HG03135 (cell line): ENCODE measurements around the gene GBGT1.

Source experiments
- ATAC-seq: cut with Tn5 transposase; IDR thresholded peaks from one replicate; pipeline ENCODE4 v1.9.1; 2021; ENCODE audit warnings: mild to moderate bottlenecking, moderate library complexity; ENCODE audit not compliant: unreplicated experiment

GBGT1 gene

DNA sequence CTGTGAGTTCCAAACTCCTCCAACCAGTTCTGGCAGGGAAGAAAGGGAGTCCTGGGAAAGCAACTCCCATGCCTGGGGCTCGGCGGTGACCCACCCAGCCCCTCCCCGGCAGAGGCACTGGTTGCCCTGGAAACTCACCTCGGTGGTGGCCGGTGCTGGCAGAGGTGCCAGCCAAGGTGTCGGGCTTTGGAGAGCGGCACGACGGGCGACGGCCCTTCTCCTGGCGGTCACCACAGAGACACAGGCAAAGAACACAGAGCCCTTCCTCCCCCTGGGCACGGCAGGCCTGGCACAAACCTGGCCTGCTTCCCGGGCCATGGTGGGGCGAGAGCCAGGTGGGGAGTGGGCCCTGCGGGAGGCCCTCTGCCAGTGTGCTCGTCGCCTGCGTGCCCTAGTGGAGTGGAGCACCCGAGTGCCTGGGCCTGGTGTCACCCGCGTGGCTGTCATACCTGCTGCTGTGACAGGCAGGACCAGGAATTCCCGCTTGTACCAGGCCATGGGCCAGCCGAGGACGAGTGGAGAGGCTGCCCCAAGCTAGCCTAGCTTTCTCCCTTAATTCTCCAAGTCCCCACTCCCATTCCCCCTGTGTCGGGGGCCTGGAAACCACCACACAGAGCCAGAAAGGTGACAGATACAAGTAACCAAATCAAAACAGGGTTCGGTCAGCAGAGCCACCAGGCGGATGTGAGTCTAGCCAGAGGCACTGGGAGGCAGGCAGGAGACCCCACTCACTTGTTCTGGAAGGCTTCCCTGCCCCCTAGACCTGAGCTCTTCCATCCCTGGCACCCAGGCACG lies 34.5 kb downstream of the GBGT1 start:
- no peak for ATAC-seq

DNA sequence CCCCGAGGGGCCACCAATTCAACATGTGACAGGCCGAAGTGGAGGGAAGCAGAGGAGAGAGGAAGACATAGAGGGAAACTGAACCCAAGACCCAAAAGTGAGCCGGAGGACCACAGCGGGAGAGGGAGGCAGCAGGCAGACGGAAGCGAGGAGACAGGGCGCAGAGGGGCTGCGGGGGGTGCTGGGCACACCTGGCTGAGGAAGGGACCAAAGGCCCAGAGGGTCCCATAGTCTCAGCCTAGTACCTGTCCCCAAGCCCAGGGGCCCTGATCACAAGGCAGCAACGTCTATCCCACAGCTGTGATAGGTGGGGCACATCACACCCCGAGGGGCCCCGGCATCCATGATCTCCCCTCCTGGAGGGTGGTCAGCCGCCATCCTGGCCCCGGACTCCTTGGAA lies 35.6 kb downstream of the GBGT1 start:
- ATAC-seq, result no peak

GRCh38 chr9:133127340-133127981 lies 36.3 kb downstream of the GBGT1 start:
- no peak for ATAC-seq

GRCh38 chr9:133126697-133127339 lies 36.9 kb downstream of the GBGT1 start:
- no peak for ATAC-seq

- ATAC-seq, result no peak
Observed at GRCh38 chr9:133125941-133126696, 37.6 kb downstream of the GBGT1 start.

DNA sequence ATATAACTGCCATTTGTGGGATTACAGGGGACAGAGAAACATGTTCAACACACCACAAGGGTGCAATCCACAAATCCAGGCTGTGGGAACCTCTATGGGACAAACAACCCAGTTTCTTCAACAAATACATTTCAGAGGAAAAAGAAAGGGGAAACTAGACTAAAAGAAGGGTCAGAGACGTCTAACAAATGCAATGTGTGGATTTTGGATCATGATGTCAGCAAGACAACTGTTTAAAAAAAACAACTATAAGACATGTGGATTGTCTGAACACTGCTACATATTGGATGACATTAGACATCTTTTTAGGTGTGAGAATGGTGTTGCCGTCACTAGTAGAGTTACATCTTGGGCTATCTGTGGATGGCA lies 38.8 kb downstream of the GBGT1 start:
- no peak for ATAC-seq

- ATAC-seq, result no peak
Observed at GRCh38 chr9:133124123-133124906, 39.4 kb downstream of the GBGT1 start.

DNA sequence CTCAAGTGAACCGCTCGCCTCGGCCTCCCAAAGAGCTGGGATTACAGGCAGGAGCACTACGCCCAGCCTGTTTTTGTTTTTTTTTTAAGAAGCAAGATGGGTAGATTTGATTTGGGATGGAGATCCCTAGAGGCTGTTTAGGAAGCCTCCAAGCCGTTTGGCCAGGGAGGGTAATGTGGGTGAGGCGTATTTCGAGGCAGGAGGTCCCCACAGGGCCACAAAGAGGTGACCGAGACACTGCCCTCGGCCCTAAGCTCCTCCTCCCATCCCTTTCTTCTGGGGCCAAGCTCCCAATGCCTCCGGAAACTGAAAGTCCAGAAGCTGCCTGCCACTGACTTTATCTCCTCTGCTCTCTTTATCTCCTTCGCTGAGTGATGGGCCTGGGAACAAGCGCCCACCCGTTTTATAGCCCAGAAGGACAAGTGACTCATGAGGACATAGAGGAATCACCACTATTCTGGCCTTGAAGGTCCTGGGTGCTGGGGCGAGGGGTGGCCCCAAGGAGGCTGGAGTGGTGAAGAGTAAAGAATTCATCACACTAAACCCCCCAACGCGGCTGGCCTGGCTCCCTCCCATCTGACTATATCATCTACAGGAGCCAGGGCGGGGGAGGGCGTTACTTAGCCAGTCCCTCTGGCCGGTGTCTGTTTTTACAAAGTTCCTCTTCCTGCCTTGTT lies 40.6 kb downstream of the GBGT1 start:
- ATAC-seq, result no peak

- no peak for ATAC-seq
Observed at GRCh38 chr9:133122605-133122934, 41.1 kb downstream of the GBGT1 start.

DNA sequence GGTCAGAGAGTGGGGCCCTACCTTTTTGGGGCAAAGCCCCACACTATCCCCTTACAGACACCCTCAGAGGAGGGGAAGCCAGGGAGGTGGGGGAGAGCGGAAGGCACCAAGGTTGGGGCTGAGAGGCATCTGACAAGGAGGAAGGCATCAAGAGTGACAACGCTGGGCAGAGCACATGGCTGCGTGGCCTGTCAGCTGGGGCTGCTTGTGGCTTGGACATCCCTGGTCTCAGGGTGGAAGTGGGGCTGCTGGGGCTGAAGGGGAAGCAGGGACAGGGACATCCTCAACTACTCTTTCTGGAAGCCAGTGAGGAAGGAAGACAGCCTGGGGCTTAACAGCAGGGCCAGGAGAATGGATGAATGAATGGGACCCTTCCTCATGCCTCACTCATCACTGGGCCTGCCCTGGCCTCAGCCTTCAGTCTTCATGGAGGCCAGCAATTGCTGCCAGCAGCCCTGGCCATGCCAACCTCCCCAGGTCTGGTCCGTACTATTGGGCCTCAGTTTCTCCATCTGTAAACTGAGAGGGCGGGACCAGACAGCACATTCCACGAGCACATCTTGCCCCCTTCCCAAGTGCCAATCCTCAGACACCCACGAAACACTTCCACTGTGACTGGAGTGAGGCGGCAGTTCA lies 41.7 kb downstream of the GBGT1 start:
- ATAC-seq, result no peak

DNA sequence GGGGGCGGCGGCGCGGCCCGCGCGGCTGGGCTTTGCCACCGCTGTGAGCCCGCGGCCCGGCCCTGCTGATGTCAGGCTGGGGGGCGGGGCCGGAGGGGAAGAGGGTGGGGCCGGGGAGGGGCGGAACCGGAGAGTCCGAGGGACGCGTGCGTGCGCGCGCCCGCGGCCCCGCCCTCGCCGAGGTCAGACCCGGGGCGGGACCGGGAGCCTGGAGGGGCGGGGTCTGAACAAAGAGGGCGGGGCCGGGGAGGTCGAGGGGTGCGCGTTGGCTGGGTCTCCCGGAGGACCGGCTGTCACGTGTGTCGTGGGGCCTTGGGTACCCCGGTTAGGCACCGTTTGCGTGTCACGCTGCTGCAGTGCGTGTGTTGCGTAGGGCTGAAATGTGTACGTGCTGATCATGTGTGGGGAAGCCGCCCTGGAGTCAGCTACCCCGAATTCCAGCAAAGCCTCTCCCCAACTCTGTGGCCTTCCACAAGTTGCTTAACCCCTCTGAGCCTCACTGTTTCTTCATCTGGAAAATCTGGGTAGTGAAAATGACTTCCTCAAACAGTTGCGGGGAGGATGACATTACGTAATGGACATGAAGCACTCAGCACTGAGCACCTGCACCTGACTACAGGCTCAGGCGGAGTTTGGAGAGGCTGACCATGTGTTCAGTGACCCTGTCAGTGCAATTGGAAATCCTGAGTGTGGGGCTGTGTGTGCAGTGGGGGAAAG lies 42.4 kb downstream of the GBGT1 start, which contains the start of gene RALGDS:
RALGDS (minus strand) TSS at position 43 of the 717 bp plus-strand sequence. CDS start 86 bp downstream, outside the sequence.
- peak; percentile 61 for ATAC-seq

- peak; percentile 31 for ATAC-seq
Observed at GRCh38 chr9:133120501-133121197, 43.1 kb downstream of the GBGT1 start.

DNA sequence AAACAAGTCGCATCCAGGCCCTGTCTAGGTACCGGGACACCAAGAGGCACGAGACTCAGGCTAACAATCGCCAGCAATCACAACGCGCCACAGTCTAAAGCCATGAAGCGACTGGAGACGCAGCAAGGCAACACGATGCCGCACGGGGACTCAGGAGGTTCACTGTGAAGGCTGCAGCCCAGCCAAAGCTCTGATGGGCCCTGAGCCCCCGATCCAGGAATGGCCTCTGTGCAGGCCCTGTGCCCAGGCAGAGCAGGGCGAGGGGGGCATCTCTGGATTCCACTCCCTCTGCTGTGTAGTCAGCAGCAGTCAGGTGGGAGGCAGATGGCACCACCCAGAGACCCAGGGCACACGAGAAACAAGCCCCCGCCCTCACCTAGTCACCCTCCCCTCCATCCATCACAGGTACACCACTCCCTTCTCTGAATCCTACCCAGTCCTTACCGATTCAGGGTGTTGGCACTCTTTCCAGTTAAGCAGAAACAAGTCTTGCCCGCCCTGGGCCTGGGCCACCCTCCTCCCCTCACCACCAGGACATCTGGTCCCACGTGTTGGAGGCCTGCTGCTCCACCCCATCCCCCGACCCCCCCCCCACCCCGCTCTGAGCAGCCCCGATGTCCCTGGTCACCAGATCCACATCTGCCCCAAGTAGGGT lies 43.7 kb downstream of the GBGT1 start:
- ATAC-seq, result no peak

DNA sequence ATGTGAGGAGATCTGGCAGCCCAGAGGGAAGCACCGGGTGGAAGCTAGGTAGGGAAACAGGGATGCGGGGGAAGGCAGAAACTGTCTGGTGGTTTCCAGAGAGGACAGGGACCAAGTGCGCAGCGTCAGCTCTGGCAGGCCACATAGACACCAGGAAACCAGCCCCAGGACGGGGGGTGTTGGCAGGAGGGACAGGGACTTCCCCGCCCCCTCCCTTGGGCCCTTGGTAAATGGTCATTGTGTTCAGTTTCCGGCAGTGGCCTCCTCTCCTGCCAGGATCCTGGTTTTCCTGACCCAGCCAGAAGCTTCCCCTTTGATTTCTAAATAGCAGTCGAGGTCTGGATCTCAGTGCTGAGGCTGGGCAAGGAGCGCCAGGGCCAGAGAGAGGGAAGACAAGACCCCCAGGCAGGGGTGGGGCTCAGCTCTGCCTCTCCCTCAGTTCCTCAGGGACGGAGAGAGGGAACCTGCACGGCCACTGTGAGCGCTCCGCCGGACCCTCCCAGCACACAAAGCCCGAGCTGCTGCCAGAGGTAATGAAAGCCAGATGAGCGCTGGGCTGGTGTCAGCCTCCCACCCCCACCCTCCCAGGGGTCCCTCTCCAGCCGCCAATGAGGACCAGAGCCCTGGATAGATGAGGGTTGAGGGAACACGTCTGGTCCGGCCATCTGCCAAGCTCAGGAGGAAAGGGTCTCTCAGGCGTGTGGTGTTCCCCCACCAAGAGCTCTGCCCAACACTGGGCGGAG lies 44.4 kb downstream of the GBGT1 start:
- no peak for ATAC-seq

- no peak for ATAC-seq
Observed at GRCh38 chr9:133118568-133118967, 45.1 kb downstream of the GBGT1 start.

DNA sequence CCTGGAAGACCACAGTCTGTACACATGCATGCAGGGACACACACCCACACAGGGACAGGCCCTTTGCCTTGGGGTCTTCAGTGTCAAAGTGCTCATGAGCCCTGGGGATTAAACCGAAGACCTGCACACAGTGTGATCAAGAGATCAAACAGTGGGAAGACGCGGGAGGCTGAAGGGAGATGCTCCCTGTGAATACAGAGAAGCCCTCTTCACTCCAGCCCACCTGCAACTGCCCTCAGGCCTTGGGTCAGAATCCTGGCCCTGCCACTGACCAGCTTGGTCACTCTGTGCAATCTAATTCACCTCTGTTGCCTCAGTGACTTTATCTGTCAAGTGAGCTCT lies 45.6 kb downstream of the GBGT1 start:
- no peak for ATAC-seq
